ENCODE data around the gene OR10H1. TPM values are rescaled to one million over a fixed set of nuclear protein-coding genes. Genes with fewer than 3 reads are reported as not detected.

OR10H1 gene
- total and polyA plus RNA-seq, 9 of the 15 experiments (the other 6 are each of a cell fraction or from before 2014, with no cell fraction given) = not detected

DNA sequence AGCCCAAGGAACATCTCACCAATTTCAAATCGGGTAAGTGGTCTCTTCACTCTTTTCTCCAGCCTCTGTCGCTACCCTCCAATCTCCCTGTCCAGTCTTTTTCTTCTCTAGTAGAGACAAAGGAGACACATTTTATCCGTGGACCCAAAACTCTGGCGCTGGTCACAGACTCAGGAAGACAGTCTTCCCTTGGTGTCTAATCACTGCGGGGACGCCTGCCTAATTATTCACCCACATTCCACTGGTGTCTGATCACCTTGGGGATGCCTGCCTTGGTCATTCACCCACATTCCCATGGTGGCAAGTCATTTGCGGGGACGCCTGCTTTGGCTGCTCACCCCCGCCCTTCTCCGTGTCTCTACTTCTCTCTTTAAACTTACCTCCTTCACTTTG lies 13.8 kb upstream of the OR10H1 start:
- no peaks in the 10 kb centered on the region for H3K27me3 ChIP-seq (ENCODE audit: control insufficient read depth in 2 of 2, insufficient read depth in 2 of 2, low read length in 2 of 2)
- peak overlapping the region; percentile 54 for H3K4me3 ChIP-seq
- TSS peak; percentile 63 for BruUV-seq (replicated peaks)
- H3K27ac ChIP-seq (ENCODE audit: extremely low read depth, low read depth, low read length) = peak overlapping the region; percentile 83
- H3K4me1 ChIP-seq (replicated peaks in 1 of 2; ENCODE audit: control insufficient read depth in 2 of 2, insufficient read depth in 2 of 2, low read length in 2 of 2) = peaks cover 7 to 43% of the 10 kb centered on the region in 2 experiments
- H3K4me2 ChIP-seq (ENCODE audit: insufficient read depth, low read length) = peak overlapping the region; percentile 88
- no peak for FAIRE-seq
- peaks cover 40% of the 10 kb centered on the region for H3K36me3 ChIP-seq (ENCODE audit: control insufficient read depth, insufficient read depth, low read length)
- H2AFZ ChIP-seq (ENCODE audit: low read depth, low read length) = peak overlapping the region; percentile 88; the same call in 1 of the 2 replicates
- no peak for DNase-seq (ENCODE audit: extremely low read depth in 1 of 4, low spot score in 3 of 4)
- peak; percentile 7 for ATAC-seq
- peaks cover 62% of the 10 kb centered on the region for H3K79me2 ChIP-seq (ENCODE audit: control insufficient read depth, insufficient read depth, low read length)
- H3K9ac ChIP-seq (ENCODE audit: insufficient read depth in 1 of 2, low read depth in 2 of 2, low read length in 2 of 2) = peak overlapping the region; percentile 80 to 86; a peak in 3 of 4 replicates
- ChIA-PET POLR2A (interaction anchor here (1.0 to 1.8 kb wide), 4 partner anchors 8 to 39 kb away, joined by 3 to 22 read pairs (median 4); no protein-coding TSS in a partner anchor), CTCF (ENCODE audit: low intra/inter-chr PET ratio) (no interaction called here)
- intact Hi-C loops (cut with micrococcal nuclease) = no loop called here
- WGBS (ENCODE audit: insufficient coverage, low coverage, missing lambda C conversion rate) = 1% methylated on average over 10 of the region's 10 CpGs
- H3K9me1 ChIP-seq (ENCODE audit: control insufficient read depth, insufficient read depth, low read length) = no peaks in the 10 kb centered on the region
- no peaks in the 10 kb centered on the region for H4K20me1 ChIP-seq (replicated peaks; ENCODE audit: control insufficient read depth, insufficient read depth, low read length)
- H3K9me3 ChIP-seq (replicated peaks; ENCODE audit: control insufficient read depth, insufficient read depth, low read depth, low read length) = no peaks in the 10 kb centered on the region
- in situ Hi-C loops (cut with MboI) = no loop called here
- TF ChIP-seq RB1 (IDR thresholded peaks at IDR 0.05; ENCODE audit: low read depth) (no peak), RUNX1 (IDR thresholded peaks at IDR 0.05; ENCODE audit: low read depth) (no peak), KAT8 (IDR thresholded peaks at IDR 0.05; ENCODE audit: low read depth) (no peak), KAT7 (CRISPR knock-in tag; IDR thresholded peaks at IDR 0.05; ENCODE audit: borderline replicate concordance) (peak; percentile 62; the same call in 1 of the 2 replicates), GABPA (tag; conservative IDR thresholded peaks at IDR 0.05; ENCODE audit: low read depth) (0 out of 2 replicates have a peak, but pooled peaks have one; percentile 6), CBX3 (IDR thresholded peaks at IDR 0.05; ENCODE audit: borderline replicate concordance in 1 of 2, low read length in 2 of 2) (no peak), ZBTB40 (IDR thresholded peaks at IDR 0.05) (0 out of 2 replicates have a peak, but pooled peaks have one; percentile 14), ZBTB40 (CRISPR knock-in tag; IDR thresholded peaks at IDR 0.05) (no peak), POLR2G (IDR thresholded peaks at IDR 0.05; ENCODE audit: low read depth, low read length) (0 out of 2 replicates have a peak, but pooled peaks have one; percentile 19), HMG20B (CRISPR knock-in tag; IDR thresholded peaks at IDR 0.05) (no peak), ZFP36 (IDR thresholded peaks at IDR 0.05; ENCODE audit: low read depth, low read length, partially characterized antibody) (no peak), CHD1 (IDR thresholded peaks at IDR 0.05; ENCODE audit: low read length) (peak; percentile 34)
- TF ChIP-seq, protein P1, sequence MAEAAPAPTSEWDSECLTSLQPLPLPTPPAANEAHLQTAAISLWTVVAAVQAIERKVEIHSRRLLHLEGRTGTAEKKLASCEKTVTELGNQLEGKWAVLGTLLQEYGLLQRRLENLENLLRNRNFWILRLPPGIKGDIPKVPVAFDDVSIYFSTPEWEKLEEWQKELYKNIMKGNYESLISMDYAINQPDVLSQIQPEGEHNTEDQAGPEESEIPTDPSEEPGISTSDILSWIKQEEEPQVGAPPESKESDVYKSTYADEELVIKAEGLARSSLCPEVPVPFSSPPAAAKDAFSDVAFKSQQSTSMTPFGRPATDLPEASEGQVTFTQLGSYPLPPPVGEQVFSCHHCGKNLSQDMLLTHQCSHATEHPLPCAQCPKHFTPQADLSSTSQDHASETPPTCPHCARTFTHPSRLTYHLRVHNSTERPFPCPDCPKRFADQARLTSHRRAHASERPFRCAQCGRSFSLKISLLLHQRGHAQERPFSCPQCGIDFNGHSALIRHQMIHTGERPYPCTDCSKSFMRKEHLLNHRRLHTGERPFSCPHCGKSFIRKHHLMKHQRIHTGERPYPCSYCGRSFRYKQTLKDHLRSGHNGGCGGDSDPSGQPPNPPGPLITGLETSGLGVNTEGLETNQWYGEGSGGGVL (CRISPR knock-in tag; IDR thresholded peaks at IDR 0.05) = no peak
